ENCODE data around the gene EXOC7. TPM values are rescaled to one million over a fixed set of nuclear protein-coding genes. Genes with fewer than 3 reads are reported as not detected.

EXOC7 gene
- total and polyA plus RNA-seq, 2 donors (not counting 1 experiment from before 2014, with no cell fraction given), result 66.8 to 88.8 TPM

- Histone ChIP-seq H3K9ac (ENCODE audit: insufficient read depth, low read length) (no peak overlapping the region), H2AFZ (ENCODE audit: low read length) (no peak overlapping the region), H3K27ac (ENCODE audit: insufficient read depth, low read length) (no peak overlapping the region), H3K79me2 (ENCODE audit: control insufficient read depth, insufficient read depth, low read length) (no peaks in the 10 kb centered on the region), H3K9me3 (ENCODE audit: control insufficient read depth, insufficient read depth, low read depth, low read length) (no peaks in the 10 kb centered on the region), H4K20me1 (ENCODE audit: control insufficient read depth, extremely low read depth, insufficient read depth, low read length) (no peaks in the 10 kb centered on the region), H3K4me2 (ENCODE audit: extremely low read depth, insufficient read depth, low read length) (no peak overlapping the region), H3K27me3 (ENCODE audit: control insufficient read depth, insufficient read depth, low read length) (no peaks in the 10 kb centered on the region), H3K4me3 (replicated peaks in 1 of 4; ENCODE audit: control extremely low read depth in 1 of 4, insufficient read depth in 1 of 4, low read depth in 3 of 4, low read length in 4 of 4) (no peak overlapping the region), H3K4me1 (ENCODE audit: control insufficient read depth, extremely low read depth, insufficient read depth, low read length) (no peaks in the 10 kb centered on the region), H3K36me3 (ENCODE audit: control insufficient read depth, insufficient read depth, low read length) (no peaks in the 10 kb centered on the region)
- no peak for TF ChIP-seq EZH2 (IDR thresholded peaks at IDR 0.05; ENCODE audit: low read length, missing control alignments)
- TF ChIP-seq CTCF (conservative IDR thresholded peaks at IDR 0.05 in 1 of 2, IDR thresholded peaks at IDR 0.05 in 1 of 2; ENCODE audit: low read depth in 1 of 2, low read length in 2 of 2), result no peak
- no peak for DNase-seq (ENCODE audit: low read depth in 2 of 2)
Observed at GRCh38 chr17:76032780-76033108, 70.8 kb downstream of the EXOC7 start.

DNA sequence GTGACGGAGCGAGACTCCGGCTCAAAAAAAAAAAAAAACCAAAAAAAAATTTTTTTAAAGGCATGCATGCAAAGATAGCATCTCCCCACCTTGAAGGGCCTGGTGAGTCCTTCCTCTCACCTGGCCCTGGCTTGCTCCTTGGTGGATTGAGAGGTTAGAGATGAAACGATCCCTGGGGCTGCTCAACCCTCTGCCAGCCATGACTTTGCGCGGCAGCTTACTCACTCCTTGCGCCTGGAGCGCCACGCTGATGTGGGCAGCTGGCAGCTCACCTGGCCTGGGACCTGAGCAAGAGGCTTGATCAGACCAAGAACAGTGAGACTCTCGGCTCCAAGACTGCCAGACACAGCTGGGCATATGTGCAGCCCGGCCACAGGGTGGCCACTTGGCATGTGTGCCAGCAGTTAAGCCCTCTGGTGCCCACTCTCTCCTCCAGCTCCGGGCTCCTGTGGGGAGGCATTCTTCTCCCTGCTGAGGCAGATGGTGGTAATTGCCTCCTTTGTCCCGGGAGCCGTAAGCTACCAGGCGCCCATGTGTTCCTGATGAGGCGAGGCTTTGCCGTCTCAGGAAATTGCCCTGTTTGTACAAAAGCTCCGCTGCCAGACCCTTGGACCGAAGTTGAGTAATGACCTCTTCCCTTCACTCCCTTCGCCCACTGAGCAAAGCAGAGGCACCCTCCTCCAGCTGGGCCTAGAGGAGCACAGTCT is 71.4 kb downstream of the EXOC7 start:
- DNase-seq (ENCODE audit: low read depth in 2 of 2), result no peak
- no peaks in the 10 kb centered on the region for H3K4me1 ChIP-seq (ENCODE audit: control insufficient read depth, extremely low read depth, insufficient read depth, low read length)
- no peaks in the 10 kb centered on the region for H3K36me3 ChIP-seq (ENCODE audit: control insufficient read depth, insufficient read depth, low read length)

More for the DNA sequence above, 71.4 kb downstream of the EXOC7 start:
- Histone ChIP-seq H3K27ac (ENCODE audit: insufficient read depth, low read length) (no peak overlapping the region), H3K9me3 (ENCODE audit: control insufficient read depth, insufficient read depth, low read depth, low read length) (no peaks in the 10 kb centered on the region), H3K27me3 (ENCODE audit: control insufficient read depth, insufficient read depth, low read length) (no peaks in the 10 kb centered on the region), H2AFZ (ENCODE audit: low read length) (no peak overlapping the region), H3K9ac (ENCODE audit: insufficient read depth, low read length) (no peak overlapping the region), H3K4me3 (replicated peaks in 1 of 4; ENCODE audit: control extremely low read depth in 1 of 4, insufficient read depth in 1 of 4, low read depth in 3 of 4, low read length in 4 of 4) (no peak overlapping the region), H3K4me2 (ENCODE audit: extremely low read depth, insufficient read depth, low read length) (no peak overlapping the region), H3K79me2 (ENCODE audit: control insufficient read depth, insufficient read depth, low read length) (no peaks in the 10 kb centered on the region), H4K20me1 (ENCODE audit: control insufficient read depth, extremely low read depth, insufficient read depth, low read length) (no peaks in the 10 kb centered on the region)
- no peak for TF ChIP-seq CTCF (conservative IDR thresholded peaks at IDR 0.05 in 1 of 2, IDR thresholded peaks at IDR 0.05 in 1 of 2; ENCODE audit: low read depth in 1 of 2, low read length in 2 of 2)
- no peak for TF ChIP-seq EZH2 (IDR thresholded peaks at IDR 0.05; ENCODE audit: low read length, missing control alignments)

Other genes with a start within 250 kb of the EXOC7 start
- 20.5 and 39.5 TPM in 2 replicates for gene WBP2, start 248.5 kb downstream of the EXOC7 start, total RNA-seq
- gene WBP2, start 248.5 kb downstream of the EXOC7 start, polyA plus RNA-seq, result 53.4 and 56.1 TPM in 2 replicates
- 16.0 and 18.2 TPM in 2 replicates for gene TRIM47, start 225.2 kb downstream of the EXOC7 start, total RNA-seq
- 2.2 and 4.8 TPM in 2 replicates for gene TRIM47, start 225.2 kb downstream of the EXOC7 start, polyA plus RNA-seq
- 15.9 and 17.2 TPM in 2 replicates for gene TRIM65, start 206.8 kb downstream of the EXOC7 start, total RNA-seq
- gene TRIM65, start 206.8 kb downstream of the EXOC7 start, polyA plus RNA-seq, result 4.3 TPM in 2 replicates
- gene MRPL38, start 198.9 kb downstream of the EXOC7 start, total RNA-seq, result 30.8 and 36.0 TPM in 2 replicates
- gene MRPL38, start 198.9 kb downstream of the EXOC7 start, polyA plus RNA-seq, result 19.3 and 29.7 TPM in 2 replicates
- gene FBF1, start 162.7 kb downstream of the EXOC7 start, total RNA-seq, result 10.5 and 11.2 TPM in 2 replicates
- 1.6 and 2.6 TPM in 2 replicates for gene FBF1, start 162.7 kb downstream of the EXOC7 start, polyA plus RNA-seq
- 44.4 and 70.5 TPM in 2 replicates for gene ACOX1, start 124.6 kb downstream of the EXOC7 start, total RNA-seq
- gene ACOX1, start 124.6 kb downstream of the EXOC7 start, polyA plus RNA-seq, result 30.0 and 31.3 TPM in 2 replicates
- gene TEN1, start 124.5 kb downstream of the EXOC7 start, total RNA-seq, result 9.4 and 12.6 TPM in 2 replicates
- gene TEN1, start 124.5 kb downstream of the EXOC7 start, polyA plus RNA-seq, result 10.3 and 11.4 TPM in 2 replicates
- 1.3 TPM in 2 replicates for gene CDK3, start 102.9 kb downstream of the EXOC7 start, total RNA-seq
- gene CDK3, start 102.9 kb downstream of the EXOC7 start, polyA plus RNA-seq, result 1.7 and 2.3 TPM in 2 replicates
- not detected in 2 replicates for gene EVPL, start 76.5 kb downstream of the EXOC7 start, total RNA-seq
- not detected in 2 replicates for gene EVPL, start 76.5 kb downstream of the EXOC7 start, polyA plus RNA-seq
- 23.6 and 34.0 TPM in 2 replicates for gene SRP68, start 31.3 kb downstream of the EXOC7 start, total RNA-seq
- 68.6 and 81.5 TPM in 2 replicates for gene SRP68, start 31.3 kb downstream of the EXOC7 start, polyA plus RNA-seq
- not detected in 2 replicates for gene GALR2, start 29.0 kb downstream of the EXOC7 start, total RNA-seq
- gene GALR2, start 29.0 kb downstream of the EXOC7 start, polyA plus RNA-seq, result not detected in 2 replicates
- gene ZACN, start 24.6 kb downstream of the EXOC7 start, total RNA-seq, result not detected in 2 replicates
- gene ZACN, start 24.6 kb downstream of the EXOC7 start, polyA plus RNA-seq, result not detected in 2 replicates
- gene FOXJ1, start 37.5 kb upstream of the EXOC7 start, total RNA-seq, result not detected in 2 replicates
- gene FOXJ1, start 37.5 kb upstream of the EXOC7 start, polyA plus RNA-seq, result not detected in 2 replicates
- gene RNF157, start 136.7 kb upstream of the EXOC7 start, total RNA-seq, result 0.51 and 3.1 TPM in 2 replicates
- gene RNF157, start 136.7 kb upstream of the EXOC7 start, polyA plus RNA-seq, result 2.0 and 7.7 TPM in 2 replicates
- 2.6 and 7.3 TPM in 2 replicates for gene UBALD2, start 161.6 kb upstream of the EXOC7 start, total RNA-seq
- 4.1 and 9.4 TPM in 2 replicates for gene UBALD2, start 161.6 kb upstream of the EXOC7 start, polyA plus RNA-seq
- 4.3 and 4.6 TPM in 2 replicates for gene QRICH2, start 204.5 kb upstream of the EXOC7 start, total RNA-seq
- 0.26 and 0.42 TPM in 2 replicates for gene QRICH2, start 204.5 kb upstream of the EXOC7 start, polyA plus RNA-seq

Measured in fibroblast of lung (primary cell).